DOHH2 (cell line): ENCODE data around the gene KRTAP9-7.
"Not testable (repeated sequence)": the region's sequence is repeated elsewhere in the genome, so short reads cannot be mapped to it uniquely, and the experiment has no call there.

Experiments used
- CTCF ChIP-seq: fragments of 200-600 bp; sonication (generic); IDR thresholded peaks from one replicate; pipeline ENCODE4 v1.5.1; 2014; ENCODE audit warnings: antibody characterized with exemption, mild to moderate bottlenecking, low read depth, low read length; ENCODE audit not compliant: poor library complexity, severe bottlenecking
- EZH2phosphoT487 ChIP-seq: fragments of 200-600 bp; sonication (generic); IDR thresholded peaks from 2 replicates; pipeline ENCODE4 v1.6.1; 2017; ENCODE audit warnings: borderline replicate concordance, mild to moderate bottlenecking, antibody characterized with exemption, low read length, moderate library complexity, mixed read lengths

- TF ChIP-seq CTCF, EZH2phosphoT487: not testable (repeated sequence)
These were observed 37.5 kb upstream of the KRTAP9-7 start, which contains the start of gene KRTAP9-8 for GRCh38 chr17:41237949-41238437.
